Retina (tissue), 1 donor: ENCODE data around the gene ADGRD1.

Experiments
- DNase-seq: peaks from one replicate; pipeline ENCODE4 v3.0.0-alpha.2; 2016

Gene ADGRD1

DNA sequence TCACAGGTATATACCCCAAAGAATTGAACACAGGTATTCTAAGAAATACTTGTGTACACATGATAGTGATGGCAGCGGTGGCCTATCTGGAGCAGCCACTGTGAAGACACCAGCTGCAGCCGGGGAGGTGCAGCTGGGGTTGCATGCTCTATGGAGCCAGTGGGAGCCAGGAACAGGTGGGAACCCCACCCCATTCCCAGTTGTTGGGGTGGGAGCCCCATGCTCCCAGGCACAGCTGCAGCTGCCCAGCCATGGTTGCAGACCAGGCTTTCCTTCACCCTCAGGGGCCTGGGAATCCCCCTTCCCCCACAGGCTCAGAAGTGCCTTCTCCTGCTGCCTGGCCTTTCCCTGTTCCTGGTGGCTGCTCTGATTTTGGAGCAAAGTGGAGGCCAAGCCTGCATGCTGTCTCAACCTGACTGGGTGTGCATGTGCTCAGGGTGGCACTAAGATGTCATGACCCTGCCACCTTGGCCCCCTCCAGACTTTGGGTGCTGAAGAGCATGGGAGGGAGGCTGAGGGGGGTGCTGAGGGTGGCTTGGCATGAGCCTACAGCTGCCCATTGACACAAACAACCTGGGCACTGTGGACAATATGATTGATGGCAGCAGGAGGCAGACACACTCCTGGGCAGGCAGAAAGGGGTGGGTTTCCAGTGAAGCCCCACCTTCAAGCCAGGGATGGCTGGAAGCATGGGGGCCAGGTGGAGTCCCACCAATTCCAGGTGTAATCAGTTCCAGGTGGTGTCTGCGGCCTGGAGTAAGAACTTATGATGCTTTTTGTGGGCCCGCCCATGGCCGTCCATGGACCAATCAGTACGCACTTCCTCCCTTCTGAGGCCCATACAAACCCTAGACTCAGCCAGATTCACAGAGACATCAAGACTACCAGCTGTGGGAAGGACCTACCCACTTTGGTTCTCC, 234.7 kb downstream of the ADGRD1 start:
- no peak for DNase-seq

DNA sequence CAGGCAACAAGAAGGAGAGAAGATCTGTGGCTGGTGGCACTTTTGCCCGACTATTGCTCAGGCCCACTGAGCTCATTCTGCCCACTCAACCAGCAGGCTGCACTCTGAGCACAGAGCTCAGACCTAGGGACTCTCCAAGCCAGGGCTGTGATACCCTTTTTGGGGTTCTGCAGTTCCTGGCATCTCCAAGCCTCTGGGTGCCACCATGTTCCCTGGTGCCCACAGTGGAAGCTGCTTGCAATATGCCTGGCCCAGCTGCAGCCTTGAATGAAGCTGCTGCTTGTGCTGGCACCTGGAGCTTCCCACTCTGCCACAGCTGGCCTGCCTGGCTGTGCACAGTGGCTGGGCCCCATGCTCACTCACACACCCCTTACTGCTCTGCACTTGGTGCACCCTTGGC, 236.1 kb downstream of the ADGRD1 start:
- no peak for DNase-seq

DNA sequence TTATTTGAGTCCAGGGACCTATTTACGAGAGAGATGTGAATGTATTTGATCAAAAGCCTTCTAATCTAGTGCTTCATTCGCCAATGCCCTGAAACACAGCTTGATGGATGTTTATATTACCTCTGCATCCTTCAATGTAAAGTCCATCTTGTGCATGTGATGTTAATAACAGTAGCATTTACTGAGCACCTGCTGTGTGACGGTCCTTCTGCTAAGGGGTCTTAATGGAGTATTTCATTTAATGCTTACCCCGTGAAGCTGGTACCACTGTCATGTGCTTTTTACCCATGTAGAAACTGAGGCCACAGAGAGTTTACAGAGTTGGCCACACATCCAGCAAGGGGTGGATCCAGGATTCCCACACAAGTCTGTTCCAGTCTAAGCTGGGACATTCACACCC, 237.3 kb downstream of the ADGRD1 start:
- DNase-seq: no peak
